CD4-positive, alpha-beta T cell treated with Interleukin-15 for 1 hour (primary cell): ENCODE measurements around the gene RAB40A.

ENCODE experiments used
- DNase-seq: peaks from one replicate; pipeline ENCODE4 v3.0.0-alpha.2; 2020

The RAB40A gene

GRCh38 chrX:103519389-103519788 is at the start of gene RAB40A:
TSS of gene RAB40A (minus strand) at chrX:103519489. CDS start at chrX:103500756, 18,733 bp downstream.
- no peak for DNase-seq

- DNase-seq: no peak
Measured at GRCh38 chrX:103565752-103566151, 46.5 kb upstream of the RAB40A start.

GRCh38 chrX:103565197-103565596 is 45.9 kb upstream of the RAB40A start:
- no peak for DNase-seq

GRCh38 chrX:103562801-103563200 is 43.5 kb upstream of the RAB40A start:
- no peak for DNase-seq

- DNase-seq: no peak
Measured at GRCh38 chrX:103560256-103560655, 41.0 kb upstream of the RAB40A start.

- no peak for DNase-seq
Measured at GRCh38 chrX:103556963-103557612, 37.8 kb upstream of the RAB40A start.

- DNase-seq: peak; percentile 68
Measured at GRCh38 chrX:103554687-103555424, 35.6 kb upstream of the RAB40A start.

- no peak for DNase-seq
Measured at GRCh38 chrX:103552236-103552635, 32.9 kb upstream of the RAB40A start.

- no peak for DNase-seq
Measured at GRCh38 chrX:103550415-103551051, 31.2 kb upstream of the RAB40A start.

- no peak for DNase-seq
Measured at GRCh38 chrX:103549916-103550315, 30.6 kb upstream of the RAB40A start.

GRCh38 chrX:103540145-103540544 is 20.9 kb upstream of the RAB40A start:
- DNase-seq: no peak

- no peak for DNase-seq
Measured at GRCh38 chrX:103539695-103540094, 20.4 kb upstream of the RAB40A start.

GRCh38 chrX:103538728-103539127 is 19.4 kb upstream of the RAB40A start:
- no peak for DNase-seq

GRCh38 chrX:103537871-103538387 is 18.6 kb upstream of the RAB40A start:
- no peak for DNase-seq

GRCh38 chrX:103536732-103537131 is 17.4 kb upstream of the RAB40A start:
- DNase-seq: no peak

GRCh38 chrX:103536071-103536470 is 16.8 kb upstream of the RAB40A start:
- no peak for DNase-seq

GRCh38 chrX:103535206-103535605 is 15.9 kb upstream of the RAB40A start:
- no peak for DNase-seq

GRCh38 chrX:103533511-103534216 is 14.4 kb upstream of the RAB40A start:
- DNase-seq: peak; percentile 51

GRCh38 chrX:103531002-103531401 is 11.7 kb upstream of the RAB40A start:
- DNase-seq: no peak

- DNase-seq: no peak
Measured at GRCh38 chrX:103530545-103530944, 11.3 kb upstream of the RAB40A start.

- no peak for DNase-seq
Measured at GRCh38 chrX:103529550-103529949, 10.3 kb upstream of the RAB40A start.

GRCh38 chrX:103524747-103525146 is 5.5 kb upstream of the RAB40A start:
- no peak for DNase-seq

- DNase-seq: no peak
Measured at GRCh38 chrX:103523605-103524004, 4.3 kb upstream of the RAB40A start.
